Measurements from ENCODE around the gene TSSK6.

Gene TSSK6

GRCh38 chr19:19514881-19515641, at the start of gene TSSK6:
Gene TSSK6, minus strand, starts transcription at chr19:19515548. Its CDS starts 121 bp downstream, at chr19:19515427.
- DNase-seq (ENCODE audit: low read depth in 2 of 2) = no peak

DNA sequence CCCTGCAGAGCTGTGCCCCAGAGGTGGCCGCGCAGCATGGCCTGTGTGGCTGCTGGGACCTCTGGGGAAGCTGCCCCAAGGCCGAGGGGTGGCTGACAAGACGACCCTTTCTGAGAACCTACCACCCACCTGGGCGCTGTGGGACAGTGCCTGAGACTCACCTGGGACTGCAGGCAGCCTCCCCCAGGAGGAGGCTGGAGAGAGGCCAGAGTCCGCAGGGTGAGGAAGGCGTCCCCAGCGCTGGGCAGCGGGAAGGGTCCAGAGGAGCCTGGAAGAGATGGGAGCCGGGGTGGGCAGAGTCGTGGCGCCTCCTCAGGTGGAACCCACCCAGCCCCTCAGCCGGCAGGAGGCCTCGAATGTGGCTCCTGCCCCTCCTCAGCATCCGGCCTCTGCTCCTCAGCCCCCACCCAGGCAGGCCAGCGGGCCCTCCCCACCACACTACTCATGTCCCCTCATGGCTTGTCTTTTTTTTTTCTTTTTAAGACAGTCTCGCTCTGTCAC, 48.0 kb upstream of the TSSK6 start:
- no peak for DNase-seq (ENCODE audit: low read depth in 2 of 2)

GRCh38 chr19:19562665-19563347, 47.5 kb upstream of the TSSK6 start:
- DNase-seq (ENCODE audit: low read depth in 2 of 2) = no peak

- no peak for DNase-seq (ENCODE audit: low read depth in 2 of 2)
Observed at GRCh38 chr19:19561946-19562664, 46.8 kb upstream of the TSSK6 start.

DNA sequence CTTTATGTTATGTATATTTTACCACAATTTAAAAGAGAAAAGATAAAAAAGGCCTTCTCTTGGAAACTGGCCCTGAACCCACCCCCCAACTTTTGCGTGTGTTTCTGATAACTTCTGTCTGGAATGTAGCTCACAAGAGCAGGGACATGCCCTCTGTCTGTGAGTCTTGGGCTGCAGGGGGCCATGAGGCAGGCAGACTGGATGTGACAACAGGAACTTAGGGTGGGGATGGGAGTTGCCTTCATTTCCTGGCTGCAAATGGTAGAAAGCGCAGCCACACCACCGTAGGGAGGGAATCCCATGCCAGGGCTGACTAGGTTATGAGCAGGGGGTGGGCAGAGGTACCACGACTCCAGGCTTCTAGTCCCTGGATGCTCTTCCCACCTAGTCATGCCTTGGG, 44.6 kb upstream of the TSSK6 start:
- no peak for DNase-seq (ENCODE audit: low read depth in 2 of 2)

DNA sequence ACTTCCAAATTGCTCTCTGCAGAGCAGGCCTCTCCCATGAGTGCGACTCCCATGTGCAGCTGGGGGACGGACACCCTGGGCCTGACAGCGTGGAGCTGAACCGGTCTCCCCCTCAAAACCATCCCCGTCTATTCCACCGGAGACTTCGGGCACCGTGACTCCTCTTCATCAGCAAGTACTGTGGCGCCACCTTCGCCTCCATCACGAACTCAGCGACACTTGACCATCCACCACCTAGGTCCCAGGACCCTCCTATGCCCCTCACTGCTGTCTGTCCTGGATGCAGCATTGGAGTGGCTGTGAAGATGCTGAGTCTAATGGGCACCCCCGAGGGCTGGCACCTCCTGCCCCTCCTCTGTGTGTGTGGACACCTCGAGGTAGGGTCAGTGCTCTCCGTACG, 43.3 kb upstream of the TSSK6 start:
- no peak for DNase-seq (ENCODE audit: low read depth in 2 of 2)

DNA sequence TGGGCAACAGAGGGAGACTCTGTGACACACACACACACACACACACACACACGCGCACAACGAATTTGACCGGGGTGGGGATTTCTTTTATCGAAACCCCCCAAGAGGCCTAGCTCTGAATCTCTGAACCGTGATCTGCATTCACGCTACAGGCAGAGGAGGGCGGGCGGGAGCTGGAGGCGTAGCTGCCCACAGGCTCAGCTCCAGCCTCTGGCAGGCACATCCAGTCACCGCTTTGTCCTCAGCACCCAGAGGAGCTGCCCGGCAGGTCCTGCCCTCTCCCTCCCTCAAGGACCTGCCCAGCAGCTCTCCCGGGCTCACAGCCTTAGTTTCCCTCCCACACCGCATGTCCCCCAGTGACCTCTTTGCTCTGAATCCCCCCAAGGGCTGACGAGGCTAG, 42.7 kb upstream of the TSSK6 start:
- no peak for DNase-seq (ENCODE audit: low read depth in 2 of 2)

- DNase-seq (ENCODE audit: low read depth in 2 of 2) = no peak
Observed at GRCh38 chr19:19554074-19555023, 39.0 kb upstream of the TSSK6 start.

- no peak for DNase-seq (ENCODE audit: low read depth in 2 of 2)
Observed at GRCh38 chr19:19553670-19554069, 38.3 kb upstream of the TSSK6 start.

GRCh38 chr19:19552798-19553197, 37.5 kb upstream of the TSSK6 start:
- no peak for DNase-seq (ENCODE audit: low read depth in 2 of 2)

- no peak for DNase-seq (ENCODE audit: low read depth in 2 of 2)
Observed at GRCh38 chr19:19551853-19552192, 36.5 kb upstream of the TSSK6 start.

GRCh38 chr19:19550972-19551852, 35.9 kb upstream of the TSSK6 start:
- no peak for DNase-seq (ENCODE audit: low read depth in 2 of 2)

DNA sequence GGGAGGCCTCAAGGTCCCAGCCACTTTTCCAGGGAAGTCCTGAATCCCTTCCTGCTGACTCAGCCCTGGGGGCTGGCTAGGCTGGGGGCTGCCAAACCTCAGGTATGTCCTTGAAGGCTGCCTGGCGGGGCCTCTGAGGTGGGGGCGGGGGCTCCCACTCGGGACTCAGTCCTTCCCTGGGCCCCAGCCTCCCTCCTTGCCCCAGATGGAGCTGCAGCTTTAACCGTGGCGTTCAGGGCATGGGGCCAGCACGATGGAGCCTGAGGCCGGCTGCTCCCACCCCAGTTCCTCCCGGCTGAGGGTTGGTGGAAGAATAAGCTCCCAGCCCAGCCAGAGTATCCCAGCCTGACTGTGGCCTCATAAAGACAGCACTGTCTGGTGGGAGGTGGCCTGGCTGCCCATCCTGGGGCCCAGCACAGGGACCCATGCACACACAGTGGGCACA, 35.2 kb upstream of the TSSK6 start:
- DNase-seq (ENCODE audit: low read depth in 2 of 2) = peak; percentile 74 to 75

DNA sequence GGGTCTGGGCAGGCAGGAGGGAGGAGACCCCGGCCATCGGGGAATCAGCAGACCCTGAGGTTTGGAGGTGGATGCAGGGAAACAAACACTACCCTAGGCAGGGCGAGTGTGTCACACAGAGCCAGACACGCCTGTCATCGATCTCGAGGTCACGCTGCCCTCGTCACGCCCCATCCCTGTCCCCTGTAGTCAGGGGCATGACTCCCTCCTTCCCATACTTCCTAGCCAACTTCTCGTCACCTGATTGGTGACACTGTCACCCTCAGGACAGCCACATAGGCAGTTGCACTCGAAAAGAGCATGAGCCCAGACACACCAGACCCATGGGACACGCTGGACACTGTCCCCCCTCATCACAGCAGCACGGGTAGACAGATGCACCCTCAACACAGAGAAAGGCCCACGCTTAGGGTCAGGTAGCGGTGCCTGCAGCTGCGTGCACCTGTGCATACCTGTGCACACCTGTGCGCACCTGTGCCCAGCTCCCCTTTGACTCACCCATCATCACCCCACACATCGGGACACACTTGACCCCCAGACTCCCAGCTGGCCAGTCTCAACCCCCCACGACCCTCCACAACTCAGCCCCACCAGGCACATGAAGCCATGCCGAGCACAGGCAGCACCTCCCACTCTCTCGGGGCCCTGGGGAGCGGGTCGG, 34.6 kb upstream of the TSSK6 start:
- DNase-seq (ENCODE audit: low read depth in 2 of 2) = no peak

- DNase-seq (ENCODE audit: low read depth in 2 of 2) = no peak
Observed at GRCh38 chr19:19548915-19549759, 33.8 kb upstream of the TSSK6 start.

GRCh38 chr19:19547674-19548336, 32.5 kb upstream of the TSSK6 start:
- DNase-seq (ENCODE audit: low read depth in 2 of 2) = no peak

DNA sequence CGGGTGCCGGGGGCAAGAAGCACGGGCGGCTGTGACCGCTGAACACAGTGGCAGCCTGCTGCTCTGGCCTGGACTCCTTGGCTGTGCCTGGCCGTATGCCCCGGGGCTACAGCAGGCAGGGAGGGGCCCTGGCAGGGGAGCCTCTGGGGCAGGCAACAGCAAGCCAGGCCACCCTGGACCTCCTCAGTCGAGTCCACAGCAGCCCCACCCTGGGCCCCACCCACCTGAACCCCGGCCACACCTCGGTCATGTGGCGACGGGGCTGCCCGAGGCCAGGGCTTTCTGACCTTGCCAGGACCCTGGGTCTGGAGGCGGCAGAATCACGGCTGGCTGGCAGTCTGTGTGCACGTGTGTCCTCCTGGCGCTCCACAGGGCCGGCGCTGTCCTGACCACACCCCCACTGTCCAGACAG, 31.4 kb upstream of the TSSK6 start:
- DNase-seq (ENCODE audit: low read depth in 2 of 2) = no peak

DNA sequence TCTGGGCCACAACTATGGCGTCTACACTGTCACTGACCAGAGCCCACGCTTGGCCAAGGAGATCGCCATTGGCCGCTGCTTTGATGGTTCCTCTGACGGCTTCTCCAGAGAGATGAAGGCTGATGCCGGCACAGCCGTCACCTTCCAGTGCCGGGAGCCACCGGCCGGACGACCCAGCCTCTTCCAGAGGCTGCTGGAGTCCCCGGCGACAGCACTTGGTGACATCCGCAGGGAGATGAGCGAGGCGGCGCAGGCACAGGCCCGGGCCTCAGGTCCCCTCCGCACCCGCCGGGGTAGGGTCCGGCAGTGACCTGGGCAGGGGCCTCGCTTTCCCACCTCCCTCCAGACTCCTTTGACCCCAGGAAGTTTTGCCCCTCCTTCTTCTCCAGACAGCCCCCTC, 30.4 kb upstream of the TSSK6 start:
- DNase-seq (ENCODE audit: low read depth in 2 of 2) = no peak

All from fibroblast of skin of left biceps (primary cell).